GM12872 (cell line): ENCODE data around the gene NEDD4.

Experiments
- CTCF ChIP-seq: IDR thresholded peaks from 3 replicates; pipeline ENCODE4 v1.5.1; 2011; ENCODE audit warnings: low read depth, mild to moderate bottlenecking, low read length, moderate library complexity; ENCODE audit not compliant: insufficient read depth

NEDD4 gene

DNA sequence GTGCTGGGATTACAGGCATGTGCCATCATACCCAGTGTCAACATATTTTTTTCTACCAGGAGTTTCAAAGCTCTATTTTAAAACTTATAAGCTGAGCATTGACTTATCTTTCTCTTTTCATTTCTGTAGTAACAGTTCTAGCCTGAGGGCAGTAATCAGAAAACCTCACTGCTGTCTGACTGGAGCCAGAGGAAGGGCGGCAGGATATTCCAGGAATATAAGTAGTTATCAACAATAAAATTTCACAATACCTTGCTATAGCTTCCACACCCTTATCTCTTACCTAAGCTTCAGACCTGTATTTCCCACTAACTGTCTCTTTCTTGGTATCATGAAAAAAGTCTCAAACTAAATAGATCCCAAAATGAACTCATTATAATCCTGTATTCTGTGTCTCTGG lies 5.1 kb upstream of the NEDD4 start:
- TF ChIP-seq CTCF: no peak

DNA sequence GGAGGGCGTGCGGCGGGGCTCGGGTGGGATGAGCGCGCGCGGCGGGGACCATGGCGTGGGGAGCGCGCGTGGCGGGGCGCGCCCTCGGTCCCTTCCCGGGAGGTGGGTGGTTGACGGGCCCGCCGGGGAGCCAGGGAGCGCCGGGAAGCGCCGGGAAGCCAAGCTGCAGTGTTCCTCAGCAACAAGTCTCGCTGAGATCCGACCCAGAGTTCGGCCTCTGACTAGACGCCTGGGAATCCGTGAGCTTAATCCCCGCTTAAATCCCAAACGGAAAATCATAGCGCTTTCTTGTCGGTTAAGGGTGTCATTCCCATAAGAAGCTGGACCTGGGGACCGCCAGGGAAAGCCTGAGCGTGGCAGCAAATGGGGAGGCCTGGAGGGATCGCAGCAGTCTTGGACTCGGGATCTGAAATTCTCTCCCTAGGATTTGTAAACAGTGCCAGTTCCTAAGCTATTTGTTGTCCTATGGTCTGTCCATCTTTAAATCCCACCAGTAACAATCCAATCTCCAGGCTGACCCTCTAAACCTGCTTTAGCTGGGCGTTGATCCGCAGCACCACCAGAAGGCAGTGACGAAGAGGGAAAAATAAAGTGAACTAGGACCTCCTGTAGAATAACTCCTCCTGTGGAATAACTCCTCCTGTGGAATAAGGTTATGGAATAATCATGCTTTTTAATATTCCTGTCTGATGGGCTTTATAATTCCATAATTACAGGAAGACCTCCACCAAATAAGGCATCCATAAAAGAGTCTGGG lies 570 bp upstream of the NEDD4 start:
- TF ChIP-seq CTCF: no peak; the same call in 2 of the 3 replicates

DNA sequence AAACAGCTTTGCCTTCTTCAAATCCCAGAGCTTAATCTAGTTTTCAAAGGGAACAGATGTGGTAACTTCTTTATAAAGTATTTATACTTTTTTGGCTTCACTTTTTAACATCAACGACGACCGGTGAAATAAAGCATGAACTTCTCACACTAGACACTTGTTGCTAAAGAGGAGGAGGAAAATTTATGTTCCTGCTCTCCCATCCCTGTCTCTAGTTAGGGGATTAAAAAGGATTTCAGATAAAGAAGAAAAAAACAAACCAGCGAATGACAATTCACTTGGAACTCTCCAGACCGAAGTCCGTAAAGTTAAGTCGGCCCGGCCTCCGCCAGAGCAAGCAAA lies 672 bp downstream of the NEDD4 start:
- TF ChIP-seq CTCF: no peak

DNA sequence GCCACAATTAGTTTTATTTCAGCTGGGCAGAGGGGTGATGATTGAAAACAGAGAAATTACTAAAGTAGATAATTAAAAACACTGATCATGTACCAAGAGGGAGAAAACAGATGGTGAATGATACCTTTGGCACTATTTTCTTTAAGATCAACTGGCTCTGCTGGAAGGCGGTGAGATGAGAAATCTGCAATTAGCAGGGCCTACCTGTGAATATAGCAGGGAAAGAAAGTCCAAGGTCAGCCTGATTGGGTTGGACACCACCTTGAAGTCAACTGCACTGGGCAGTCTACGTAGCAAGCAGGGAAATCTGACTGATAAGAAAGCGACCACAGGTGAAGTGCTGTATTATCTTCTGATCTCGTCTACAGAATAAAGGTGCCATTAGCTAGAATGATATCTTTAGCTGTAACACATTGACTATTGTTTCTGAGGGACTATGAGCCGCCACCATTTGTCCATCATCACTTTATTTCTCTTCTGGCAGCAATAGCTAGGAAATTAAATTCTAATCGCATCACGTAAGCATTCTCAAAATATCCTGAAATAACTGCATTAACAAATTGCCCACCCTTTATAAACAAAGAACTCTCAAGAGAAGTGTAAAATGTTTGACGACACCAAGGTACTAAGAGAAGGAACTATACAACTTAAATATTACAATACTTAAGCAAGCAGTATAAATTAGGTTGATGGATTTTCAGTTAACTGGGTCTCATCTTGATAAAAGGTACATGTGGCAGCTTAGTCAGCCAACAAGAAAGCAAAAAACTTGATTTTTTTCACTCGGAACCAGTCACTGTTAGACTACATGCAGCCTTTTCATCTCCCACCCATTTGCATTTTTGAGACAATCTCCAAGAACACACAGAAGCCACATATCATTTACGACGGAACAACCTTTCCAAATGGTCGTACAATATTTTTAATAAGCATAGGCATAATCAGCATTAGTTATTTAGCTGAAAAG lies 1.3 kb downstream of the NEDD4 start:
- TF ChIP-seq CTCF: no peak

DNA sequence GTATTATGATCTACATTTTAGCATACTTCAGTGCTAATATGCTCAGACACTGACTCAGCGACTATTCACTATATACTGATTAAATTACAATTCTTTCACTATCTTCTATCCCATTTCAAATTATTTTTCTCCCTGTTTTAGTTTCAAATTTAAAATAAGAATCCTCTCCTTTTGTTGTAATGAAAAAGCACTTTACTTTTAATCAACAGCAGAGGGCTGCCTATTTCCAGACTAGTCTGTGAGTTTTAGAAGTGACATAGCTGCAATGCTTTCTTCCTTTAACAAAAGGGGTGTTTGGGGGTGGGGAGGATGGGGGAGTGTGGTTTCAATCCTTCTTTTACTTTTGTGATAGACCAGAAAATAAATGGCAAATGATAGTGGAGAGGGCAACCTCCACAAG lies 2.4 kb downstream of the NEDD4 start:
- TF ChIP-seq CTCF: no peak

DNA sequence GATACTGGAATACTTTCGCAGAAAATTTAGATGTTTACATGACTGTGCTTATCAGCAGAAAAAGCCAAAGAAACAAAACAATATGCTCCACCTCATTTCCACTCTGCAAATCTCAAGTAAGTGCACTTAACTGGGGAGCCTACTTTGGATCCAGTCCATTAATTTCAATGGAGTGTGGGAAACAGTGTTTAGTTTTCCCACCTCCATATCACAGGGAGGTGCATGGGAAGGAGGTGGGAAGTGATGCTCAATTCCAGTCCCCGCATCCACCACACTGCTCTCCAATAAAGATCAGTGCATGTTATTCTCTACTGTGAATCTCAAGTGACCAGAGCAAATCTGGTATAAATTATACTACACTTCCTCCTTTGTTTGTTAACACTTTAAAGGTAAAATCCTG lies 2.9 kb downstream of the NEDD4 start:
- TF ChIP-seq CTCF: no peak

DNA sequence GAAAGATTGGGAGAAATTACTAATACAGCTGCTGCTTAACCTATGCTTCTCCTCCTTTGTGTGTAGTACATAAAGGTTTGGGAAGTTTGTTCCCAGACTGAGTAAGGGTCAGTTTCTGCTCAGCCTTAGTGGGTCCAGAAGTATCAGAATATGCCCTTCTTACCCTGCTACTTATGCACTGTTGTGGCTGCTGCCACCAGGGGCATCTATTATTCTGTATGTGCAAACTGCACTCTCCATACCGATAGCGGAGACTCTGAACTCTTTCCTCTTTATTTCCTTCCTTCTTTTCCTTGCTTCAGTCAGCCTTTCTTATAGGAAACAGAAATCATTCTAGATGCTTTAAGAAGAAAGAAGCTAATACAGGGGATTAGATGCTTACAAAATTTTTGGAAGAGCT lies 4.0 kb downstream of the NEDD4 start:
- no peak for TF ChIP-seq CTCF
